Endothelial cell of umbilical vein (primary cell): Measurements from ENCODE around the gene MAP6. TPM values are rescaled to one million over a fixed set of nuclear protein-coding genes. Genes with fewer than 3 reads are reported as not detected.

Experiments
- BruUV-seq: library from RNA; stranded (reverse); fragments of 400-500 nt; replicated peaks from 2 replicates; lab custom pipeline; 2021; lab: Mats Ljungman, UMichigan
- CTCF ChIA-PET: fragments of 300-600, 350-600 bp; sonication (Branson Sonifier 250); formaldehyde crosslinking; loops from one replicate; lab custom pipeline; 2021; ENCODE audit warnings: antibody characterized with exemption, inconsistent platforms; lab: Charles Lee
- POLR2A ChIA-PET: fragments of 300-600, 350-600 bp; sonication (Branson Sonifier 250); formaldehyde crosslinking; loops from one replicate; lab custom pipeline; 2021; ENCODE audit warnings: antibody characterized with exemption, inconsistent platforms; lab: Charles Lee
- DNase-seq: peaks from one replicate; pipeline ENCODE4 v3.0.0-alpha.2; 2011; ENCODE audit warnings: low read depth, low spot score
- FAIRE-seq: peaks from 2 replicates; lab custom pipeline; 2011; peaks lifted over from hg19 to GRCh38; lab: Jason Lieb, UNC
- H2AFZ ChIP-seq: 2 replicates; pipeline ENCODE4 v1.6.0; 2012; ENCODE audit warnings: low read depth, low read length, control low read depth, inconsistent platforms
- H3K27ac ChIP-seq: 2 replicates; pipeline ENCODE4 v1.5.1; 2011; ENCODE audit warnings: low read depth, mild to moderate bottlenecking, control low read depth, low read length, moderate library complexity; ENCODE audit not compliant: insufficient read depth
- H3K27me3 ChIP-seq, 2 experiments: 2 replicates each; pipeline versions ENCODE4 v1.6.0 to v1.6.1; 2011; ENCODE audit warnings: low read length in 2 of 2, mixed read lengths in 1 of 2; ENCODE audit not compliant: control insufficient read depth in 2 of 2, insufficient read depth in 2 of 2
- H3K36me3 ChIP-seq, 2 experiments: 2 replicates in 1 of 2; 3 replicates in 1 of 2; pipeline ENCODE4 v1.5.1; 2011; ENCODE audit warnings: low read length in 2 of 2, mild to moderate bottlenecking in 1 of 2, moderate library complexity in 1 of 2; ENCODE audit not compliant: control insufficient read depth in 2 of 2, insufficient read depth in 2 of 2; ENCODE audit errors: extremely low read depth in 1 of 2
- H3K4me1 ChIP-seq: 3 replicates; pipeline ENCODE4 v1.5.1; 2011; ENCODE audit warnings: mild to moderate bottlenecking, low read length; ENCODE audit not compliant: control insufficient read depth, insufficient read depth; ENCODE audit errors: extremely low read depth
- H3K4me2 ChIP-seq: 2 replicates; pipeline ENCODE4 v1.6.1; 2011; ENCODE audit warnings: low read length, control low read depth, mixed read lengths; ENCODE audit not compliant: insufficient read depth
- H3K4me3 ChIP-seq, 3 experiments: fragments of 200-600 bp in 1 of 3; sonication (generic), shearing (Covaris generic) in 1 of 3; replicated peaks in 1 of 3; 2 replicates each; pipeline ENCODE4 v1.5.1; 2011 to 2016; ENCODE audit warnings: control low read depth in 3 of 3, low read length in 3 of 3, mild to moderate bottlenecking in 2 of 3, inconsistent platforms in 1 of 3, low read depth in 1 of 3, moderate library complexity in 1 of 3; ENCODE audit not compliant: insufficient read depth in 1 of 3
- H3K79me2 ChIP-seq: 2 replicates; pipeline ENCODE4 v1.6.0; 2012; ENCODE audit warnings: low read length, inconsistent platforms; ENCODE audit not compliant: control insufficient read depth, insufficient read depth
- H3K9ac ChIP-seq: replicated peaks from 2 replicates; pipeline ENCODE3; 2011; ENCODE audit warnings: low read length, control low read depth; ENCODE audit not compliant: insufficient read depth; ENCODE audit errors: extremely low read depth
- H3K9me1 ChIP-seq: replicated peaks from 3 replicates; pipeline ENCODE4 v1.6.0; 2011; ENCODE audit warnings: mild to moderate bottlenecking, low read length; ENCODE audit not compliant: control insufficient read depth, insufficient read depth; ENCODE audit errors: extremely low read depth
- H3K9me3 ChIP-seq: replicated peaks from 2 replicates; pipeline ENCODE4 v1.5.1; 2012; ENCODE audit warnings: low read length, inconsistent platforms; ENCODE audit not compliant: control insufficient read depth, insufficient read depth
- H4K20me1 ChIP-seq: replicated peaks from 2 replicates; pipeline ENCODE3; 2011; ENCODE audit warnings: mild to moderate bottlenecking, low read length; ENCODE audit not compliant: control insufficient read depth, insufficient read depth; ENCODE audit errors: extremely low read depth
- CTCF ChIP-seq, 2 donors: IDR thresholded peaks; 1 replicate in 1 of 2; 2 replicates in 1 of 2; pipeline ENCODE4 v1.5.1; 2011; ENCODE audit warnings: low read length in 2 of 2, mild to moderate bottlenecking in 2 of 2, moderate library complexity in 2 of 2, control low read depth in 1 of 2, inconsistent platforms in 1 of 2, low read depth in 1 of 2; ENCODE audit not compliant: insufficient read depth in 1 of 2; ENCODE audit errors: extremely low read depth in 1 of 2
- EZH2 ChIP-seq: IDR thresholded peaks from 2 replicates; pipeline ENCODE4 v1.6.1; 2012; ENCODE audit warnings: borderline replicate concordance, low read depth, mild to moderate bottlenecking, moderate library complexity, low read length, inconsistent platforms; ENCODE audit not compliant: severe bottlenecking
- FOS ChIP-seq: IDR thresholded peaks from 2 replicates; pipeline ENCODE4 v1.6.1; 2011; ENCODE audit warnings: mild to moderate bottlenecking, low read length, moderate library complexity, borderline replicate concordance; ENCODE audit not compliant: insufficient read depth
- GATA2 ChIP-seq: IDR thresholded peaks from 2 replicates; pipeline ENCODE4 v1.7.0; 2011; ENCODE audit warnings: low read depth, mild to moderate bottlenecking, moderate library complexity, mixed read lengths, low read length; ENCODE audit not compliant: insufficient read length, insufficient read depth
- JUN ChIP-seq: IDR thresholded peaks from 2 replicates; pipeline ENCODE4 v1.6.1; 2011; ENCODE audit warnings: borderline replicate concordance, low read depth; ENCODE audit not compliant: insufficient read length, insufficient read depth
- MAX ChIP-seq: IDR thresholded peaks from 2 replicates; pipeline ENCODE4 v1.6.1; 2011; ENCODE audit not compliant: insufficient read depth, insufficient read length
- MYC ChIP-seq: IDR thresholded peaks from one replicate; pipeline ENCODE4 v1.6.1; 2011; ENCODE audit warnings: mild to moderate bottlenecking, low read depth, low read length
- POLR2A ChIP-seq: IDR thresholded peaks from 2 replicates; pipeline ENCODE4 v1.6.1; 2012; ENCODE audit warnings: low read depth, mild to moderate bottlenecking, control low read depth, low read length
- POLR2AphosphoS5 ChIP-seq: IDR thresholded peaks from 2 replicates; pipeline ENCODE4 v1.6.1; 2012; ENCODE audit warnings: low read depth, mild to moderate bottlenecking, control low read depth, low read length, moderate library complexity; ENCODE audit not compliant: insufficient read depth
- dilution Hi-C: fragments of 300-500 bp; cut with MboI; formaldehyde crosslinking; loops from one replicate; pipeline ENCODE4 v1.15.0; 2019; ENCODE audit warnings: low sequenced_read_pairs; ENCODE audit not compliant: extremely low pct_ligation_motif_present
- intact Hi-C: fragments of 100-400 bp; cut with micrococcal nuclease; formaldehyde crosslinking; loops from one replicate; pipeline ENCODE4 v1.10.0; 2022
- polyA plus RNA-seq, 4 experiments: library from polyadenylated mRNA; depleted of rRNA in 3 of 4; stranded (reverse) in 3 of 4; unstranded in 1 of 4; fragments of >200 nt; gene quantifications; 2 replicates each; pipeline versions ENCODE4 v1.2.1 to v1.2.3, GENCODE V29; 2011 to 2012; ENCODE audit warnings: missing spikeins in 1 of 4
- total RNA-seq: library from RNA; stranded (reverse); gene quantifications from 2 replicates; pipeline ENCODE4 v1.2.3, GENCODE V29; 2021

Gene MAP6
- total and polyA plus RNA-seq, 2 donors (not counting 3 experiments of a cell fraction or from before 2014, with no cell fraction given): 0.12 TPM; not detected in 1

- dilution Hi-C loops (no loop called here), intact Hi-C loops (no loop called here)
- BruUV-seq: no TSS peak
- Histone ChIP-seq H3K36me3 (no peaks in the 10 kb centered on the region), H3K27me3 (peaks cover 23 to 33% of the 10 kb centered on the region in 2 experiments), H3K27ac (no peak overlapping the region), H3K9ac (no peak overlapping the region), H3K4me2 (no peak overlapping the region), H3K4me1 (peaks cover 2% of the 10 kb centered on the region), H4K20me1 (no peaks in the 10 kb centered on the region), H2AFZ (no peak overlapping the region), H3K9me3 (no peaks in the 10 kb centered on the region), H3K4me3 (no peak overlapping the region), H3K9me1 (no peaks in the 10 kb centered on the region), H3K79me2 (no peaks in the 10 kb centered on the region)
- TF ChIP-seq GATA2: no peak
- no peak for TF ChIP-seq MYC
- no peak for TF ChIP-seq POLR2A
- TF ChIP-seq EZH2: no peak
- CTCF ChIA-PET: interaction anchor here (0.8 kb wide), 1 partner anchor 20 kb away, joined by 3 read pairs; no protein-coding TSS in a partner anchor
- DNase-seq: no peak
- POLR2A ChIA-PET: no interaction called here
- no peak for FAIRE-seq
Observed at GRCh38 chr11:75631086-75631730, 37.6 kb downstream of the MAP6 start.

GRCh38 chr11:75627906-75628668 lies 40.8 kb downstream of the MAP6 start:
- ChIA-PET POLR2A (no interaction called here), CTCF (interaction anchor here (0.7 to 2.3 kb wide), 2 partner anchors 30 to 46 kb away, joined by 3 to 8 read pairs; no protein-coding TSS in a partner anchor)
- Histone ChIP-seq H2AFZ (no peak overlapping the region), H4K20me1 (no peaks in the 10 kb centered on the region), H3K4me2 (no peak overlapping the region), H3K36me3 (no peaks in the 10 kb centered on the region), H3K79me2 (no peaks in the 10 kb centered on the region), H3K9me3 (no peaks in the 10 kb centered on the region), H3K9ac (no peak overlapping the region), H3K27ac (no peak overlapping the region), H3K9me1 (no peaks in the 10 kb centered on the region), H3K4me1 (peaks cover 2% of the 10 kb centered on the region), H3K4me3 (no peak overlapping the region), H3K27me3 (peaks cover 13 to 14% of the 10 kb centered on the region in 2 experiments)
- intact Hi-C loops: no loop called here
- DNase-seq: no peak
- FAIRE-seq: no peak
- dilution Hi-C loops: no loop called here
- BruUV-seq: no TSS peak
- TF ChIP-seq MAX (no peak), POLR2A (no peak), EZH2 (no peak), FOS (no peak), CTCF (IDR thresholded peaks at IDR 0.05; ENCODE audit: extremely low read depth in 1 of 2, insufficient read depth in 1 of 2, low read depth in 1 of 2, low read length in 2 of 2) (no peak), GATA2 (no peak), POLR2AphosphoS5 (no peak), MYC (no peak), JUN (no peak)
